Transverse colon (tissue), 4 donors: ENCODE measurements around the gene IKZF2.

Experiments used
- EP300 ChIP-seq: sonication (generic); formaldehyde crosslinking; IDR thresholded peaks from one replicate; pipeline ENCODE4 v1.6.1; 2017; ENCODE audit warnings: antibody characterized with exemption, low read depth
- POLR2A ChIP-seq: fragments of 450-650 bp; IDR thresholded peaks from one replicate; pipeline ENCODE4 v1.6.1; 2016; ENCODE audit warnings: antibody characterized with exemption, mild to moderate bottlenecking, moderate library complexity
- POLR2AphosphoS5 ChIP-seq, 3 donors: sonication (generic); formaldehyde crosslinking; IDR thresholded peaks; one replicate each; pipeline ENCODE4 v1.6.1; 2016; ENCODE audit warnings: antibody characterized with exemption in 3 of 3
- TF ChIP-seq, protein P1 (sequence below), 5 experiments: fragments of 200-600 bp in 3 of 5; fragments of 450-650 bp in 2 of 5; sonication (generic) in 3 of 5; IDR thresholded peaks; 1 replicate in 2 of 5; 2 replicates in 3 of 5; pipeline ENCODE4 v1.5.1; 2016 to 2017; ENCODE audit warnings: antibody characterized with exemption in 5 of 5, inconsistent platforms in 3 of 5, mild to moderate bottlenecking in 2 of 5, moderate library complexity in 1 of 5

DNA sequence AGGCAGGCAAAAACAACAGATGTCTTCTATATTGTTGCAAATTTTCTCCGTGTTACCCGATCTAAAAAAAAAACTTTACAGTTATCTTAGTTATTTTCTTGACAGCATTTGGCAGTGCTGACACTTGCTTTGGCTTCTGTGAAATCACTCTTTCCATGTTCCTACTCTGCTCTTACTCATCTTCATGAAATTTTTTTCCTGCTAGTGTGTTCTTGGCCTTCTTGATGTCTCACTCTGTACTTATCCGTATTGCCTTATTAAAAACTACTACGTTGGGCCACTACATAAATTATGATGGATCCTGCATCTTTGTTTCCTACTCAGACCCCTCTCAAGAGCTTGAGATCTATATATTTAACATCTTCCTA lies 134.4 kb downstream of the IKZF2 start:
- TF ChIP-seq, protein P1, sequence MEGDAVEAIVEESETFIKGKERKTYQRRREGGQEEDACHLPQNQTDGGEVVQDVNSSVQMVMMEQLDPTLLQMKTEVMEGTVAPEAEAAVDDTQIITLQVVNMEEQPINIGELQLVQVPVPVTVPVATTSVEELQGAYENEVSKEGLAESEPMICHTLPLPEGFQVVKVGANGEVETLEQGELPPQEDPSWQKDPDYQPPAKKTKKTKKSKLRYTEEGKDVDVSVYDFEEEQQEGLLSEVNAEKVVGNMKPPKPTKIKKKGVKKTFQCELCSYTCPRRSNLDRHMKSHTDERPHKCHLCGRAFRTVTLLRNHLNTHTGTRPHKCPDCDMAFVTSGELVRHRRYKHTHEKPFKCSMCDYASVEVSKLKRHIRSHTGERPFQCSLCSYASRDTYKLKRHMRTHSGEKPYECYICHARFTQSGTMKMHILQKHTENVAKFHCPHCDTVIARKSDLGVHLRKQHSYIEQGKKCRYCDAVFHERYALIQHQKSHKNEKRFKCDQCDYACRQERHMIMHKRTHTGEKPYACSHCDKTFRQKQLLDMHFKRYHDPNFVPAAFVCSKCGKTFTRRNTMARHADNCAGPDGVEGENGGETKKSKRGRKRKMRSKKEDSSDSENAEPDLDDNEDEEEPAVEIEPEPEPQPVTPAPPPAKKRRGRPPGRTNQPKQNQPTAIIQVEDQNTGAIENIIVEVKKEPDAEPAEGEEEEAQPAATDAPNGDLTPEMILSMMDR (IDR thresholded peaks at IDR 0.05), result no peak
- TF ChIP-seq POLR2A, result no peak
- TF ChIP-seq POLR2AphosphoS5 (IDR thresholded peaks at IDR 0.05), result no peak
- TF ChIP-seq EP300, result no peak
